Epithelial cell of esophagus (primary cell): ENCODE results near the gene CAVIN3.

Source experiments
- DNase-seq: peaks from one replicate; pipeline ENCODE4 v3.0.0; 2010; ENCODE audit warnings: low read depth
- H3K4me3 ChIP-seq: 2 replicates; pipeline ENCODE4 v1.5.1; 2011; ENCODE audit warnings: mild to moderate bottlenecking, low read length, control low read depth
- CTCF ChIP-seq: IDR thresholded peaks from 2 replicates; pipeline ENCODE4 v1.5.1; 2011; ENCODE audit warnings: low read depth, mild to moderate bottlenecking, low read length, control low read depth, inconsistent platforms; ENCODE audit not compliant: insufficient read depth; ENCODE audit errors: missing control alignments

The CAVIN3 gene

GRCh38 chr11:6326985-6327384 lies 6.7 kb upstream of the CAVIN3 start:
- no peak overlapping the region for H3K4me3 ChIP-seq
- no peak for TF ChIP-seq CTCF
- DNase-seq = no peak

GRCh38 chr11:6326303-6326702 lies 6.0 kb upstream of the CAVIN3 start:
- no peak overlapping the region for H3K4me3 ChIP-seq
- TF ChIP-seq CTCF = no peak
- no peak for DNase-seq

- no peak overlapping the region for H3K4me3 ChIP-seq
- TF ChIP-seq CTCF = no peak
- DNase-seq = no peak
Measured at GRCh38 chr11:6323291-6323905, 3.1 kb upstream of the CAVIN3 start.

GRCh38 chr11:6321961-6322362 lies 1.7 kb upstream of the CAVIN3 start:
- DNase-seq = peak; percentile 72
- no peak for TF ChIP-seq CTCF
- H3K4me3 ChIP-seq = no peak overlapping the region

- no peak overlapping the region for H3K4me3 ChIP-seq
- no peak for DNase-seq
- TF ChIP-seq CTCF = no peak
Measured at GRCh38 chr11:6321356-6321755, 1.1 kb upstream of the CAVIN3 start.

- TF ChIP-seq CTCF = no peak
- peak; percentile 88 for DNase-seq
- peak overlapping the region; percentile 55 for H3K4me3 ChIP-seq
Measured at GRCh38 chr11:6319704-6320410, 444 bp downstream of the CAVIN3 start.
